GM12872 (cell line): Measurements from ENCODE around the gene USP46.

ENCODE experiments used
- TF ChIP-seq, protein P1 (sequence below): IDR thresholded peaks from 3 replicates; pipeline ENCODE4 v1.5.1; 2011; ENCODE audit warnings: low read depth, mild to moderate bottlenecking, low read length, moderate library complexity; ENCODE audit not compliant: insufficient read depth

USP46 gene

GRCh38 chr4:52618795-52619590, 40.1 kb downstream of the USP46 start:
- TF ChIP-seq, protein P1, sequence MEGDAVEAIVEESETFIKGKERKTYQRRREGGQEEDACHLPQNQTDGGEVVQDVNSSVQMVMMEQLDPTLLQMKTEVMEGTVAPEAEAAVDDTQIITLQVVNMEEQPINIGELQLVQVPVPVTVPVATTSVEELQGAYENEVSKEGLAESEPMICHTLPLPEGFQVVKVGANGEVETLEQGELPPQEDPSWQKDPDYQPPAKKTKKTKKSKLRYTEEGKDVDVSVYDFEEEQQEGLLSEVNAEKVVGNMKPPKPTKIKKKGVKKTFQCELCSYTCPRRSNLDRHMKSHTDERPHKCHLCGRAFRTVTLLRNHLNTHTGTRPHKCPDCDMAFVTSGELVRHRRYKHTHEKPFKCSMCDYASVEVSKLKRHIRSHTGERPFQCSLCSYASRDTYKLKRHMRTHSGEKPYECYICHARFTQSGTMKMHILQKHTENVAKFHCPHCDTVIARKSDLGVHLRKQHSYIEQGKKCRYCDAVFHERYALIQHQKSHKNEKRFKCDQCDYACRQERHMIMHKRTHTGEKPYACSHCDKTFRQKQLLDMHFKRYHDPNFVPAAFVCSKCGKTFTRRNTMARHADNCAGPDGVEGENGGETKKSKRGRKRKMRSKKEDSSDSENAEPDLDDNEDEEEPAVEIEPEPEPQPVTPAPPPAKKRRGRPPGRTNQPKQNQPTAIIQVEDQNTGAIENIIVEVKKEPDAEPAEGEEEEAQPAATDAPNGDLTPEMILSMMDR: no peak

GRCh38 chr4:52617336-52618020, 41.6 kb downstream of the USP46 start:
- TF ChIP-seq, protein P1: no peak

- TF ChIP-seq, protein P1: no peak
These were observed 44.9 kb downstream of the USP46 start for GRCh38 chr4:52614241-52614640.

- TF ChIP-seq, protein P1: no peak
These were observed 46.8 kb downstream of the USP46 start for GRCh38 chr4:52612341-52612740.

DNA sequence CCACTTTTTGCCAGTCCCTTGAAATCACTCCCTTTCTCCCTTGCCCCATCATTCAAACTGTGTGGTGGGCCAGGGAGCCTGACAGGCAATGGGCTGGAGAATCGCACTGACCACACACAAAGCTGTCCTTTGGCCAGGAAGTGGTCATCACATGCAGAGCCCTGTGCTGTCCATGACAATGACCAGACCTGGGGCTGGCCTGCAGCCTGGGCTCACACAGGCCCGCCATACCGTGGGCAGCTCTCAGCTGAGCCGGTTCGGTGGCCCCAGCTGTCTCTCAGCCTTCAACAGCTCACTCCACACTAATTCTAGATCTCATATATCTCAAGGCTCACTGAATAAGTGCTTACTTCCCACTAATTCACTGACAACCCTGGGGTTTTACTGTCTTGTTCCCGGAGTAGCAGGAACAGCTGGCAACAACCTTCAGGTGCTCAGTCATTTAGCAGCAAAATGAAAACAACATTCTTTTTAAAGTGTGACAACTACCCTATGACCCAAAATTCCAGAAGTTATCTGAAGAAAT, 48.0 kb downstream of the USP46 start:
- TF ChIP-seq, protein P1: no peak

DNA sequence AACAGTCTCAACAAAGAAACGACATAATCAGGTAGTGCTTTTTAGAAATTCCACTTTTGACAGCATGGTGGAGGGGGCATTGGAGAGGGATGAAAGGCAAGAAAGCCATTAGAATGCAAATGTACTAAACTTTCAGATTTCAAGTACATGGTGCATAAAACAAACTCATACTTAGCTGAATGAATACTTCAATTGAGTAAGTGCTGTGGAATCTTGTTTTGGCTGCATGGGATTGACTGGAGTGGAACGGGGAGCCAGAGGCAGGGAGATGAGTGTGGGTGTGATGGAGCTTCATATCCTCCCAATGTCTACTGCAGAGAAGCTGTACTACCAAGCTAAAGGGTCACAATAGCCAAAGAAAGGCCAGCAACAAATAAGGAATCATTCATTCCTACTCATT, 52.4 kb downstream of the USP46 start:
- TF ChIP-seq, protein P1: no peak

DNA sequence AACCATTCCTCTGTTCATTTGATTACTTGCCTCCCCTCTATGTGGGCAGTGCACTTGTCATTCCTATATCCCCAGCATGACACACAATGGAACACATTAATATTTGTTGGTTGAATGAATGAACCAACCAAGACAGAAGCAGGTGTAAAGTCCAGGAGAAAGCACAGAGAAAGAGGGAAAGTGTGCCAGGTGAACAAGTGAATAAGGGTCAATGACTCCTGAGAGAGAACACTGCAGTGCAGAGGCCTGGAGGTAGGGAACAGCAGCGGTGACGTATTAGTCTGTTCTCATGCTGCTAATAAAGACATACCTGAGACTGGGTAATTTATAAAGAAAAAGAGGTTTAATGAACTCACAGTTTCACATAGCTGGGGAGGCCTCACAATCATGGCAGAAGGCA, 53.1 kb downstream of the USP46 start:
- TF ChIP-seq, protein P1: no peak
